HPDE6-E6E7 (cell line): ENCODE data around the gene MYLK3.

Experiments used
- DNase-seq: peaks from one replicate; pipeline ENCODE4 v3.0.0; 2011; ENCODE audit warnings: missing footprints; ENCODE audit errors: extremely low spot score

Gene MYLK3

GRCh38 chr16:46757339-46758050 is 9.4 kb upstream of the MYLK3 start:
- DNase-seq = no peak

GRCh38 chr16:46756772-46757171 is 8.6 kb upstream of the MYLK3 start:
- DNase-seq = no peak

- DNase-seq = no peak
Measured at GRCh38 chr16:46753015-46753414, 4.9 kb upstream of the MYLK3 start.

GRCh38 chr16:46751381-46751780 is 3.2 kb upstream of the MYLK3 start:
- DNase-seq = no peak

- DNase-seq = no peak
Measured at GRCh38 chr16:46748775-46749705, 896 bp upstream of the MYLK3 start.

- no peak for DNase-seq
Measured at GRCh38 chr16:46746821-46747776, 1.0 kb downstream of the MYLK3 start.

- no peak for DNase-seq
Measured at GRCh38 chr16:46745617-46746016, 2.5 kb downstream of the MYLK3 start.

- DNase-seq = no peak
Measured at GRCh38 chr16:46743232-46743719, 4.9 kb downstream of the MYLK3 start.

- DNase-seq = no peak
Measured at GRCh38 chr16:46739934-46740333, 8.2 kb downstream of the MYLK3 start.

- no peak for DNase-seq
Measured at GRCh38 chr16:46737621-46738214, 10.4 kb downstream of the MYLK3 start.

- DNase-seq = no peak
Measured at GRCh38 chr16:46736695-46737094, 11.4 kb downstream of the MYLK3 start.

- DNase-seq = no peak
Measured at GRCh38 chr16:46733319-46733830, 14.8 kb downstream of the MYLK3 start.

- no peak for DNase-seq
Measured at GRCh38 chr16:46732561-46732960, 15.6 kb downstream of the MYLK3 start.

- no peak for DNase-seq
Measured at GRCh38 chr16:46731691-46732555, 16.2 kb downstream of the MYLK3 start.

GRCh38 chr16:46730801-46731690 is 17.1 kb downstream of the MYLK3 start:
- no peak for DNase-seq

- no peak for DNase-seq
Measured at GRCh38 chr16:46730126-46730525, 18.0 kb downstream of the MYLK3 start.

GRCh38 chr16:46729326-46729995 is 18.7 kb downstream of the MYLK3 start:
- no peak for DNase-seq

GRCh38 chr16:46728806-46729205 is 19.3 kb downstream of the MYLK3 start:
- no peak for DNase-seq
